Activated CD8-positive, alpha-beta memory T cell treated with anti-CD3 and anti-CD28 coated beads for 48 hours (primary cell): ENCODE results near the gene AKNA.

Experiments
- DNase-seq, 3 experiments: peaks; one replicate each; pipeline ENCODE4 v3.0.0-alpha.2; 2020; ENCODE audit warnings: low read depth in 2 of 3, low spot score in 2 of 3

AKNA gene

GRCh38 chr9:114288193-114289091 is 99.3 kb downstream of the AKNA start:
- no peak for DNase-seq

- no peak for DNase-seq
Measured at GRCh38 chr9:114287763-114288192, 100.0 kb downstream of the AKNA start.

GRCh38 chr9:114287001-114287762 is 100.6 kb downstream of the AKNA start:
- DNase-seq: no peak

- no peak for DNase-seq
Measured at GRCh38 chr9:114286146-114286679, 101.6 kb downstream of the AKNA start.

GRCh38 chr9:114285166-114285867 is 102.5 kb downstream of the AKNA start:
- no peak for DNase-seq

- no peak for DNase-seq
Measured at GRCh38 chr9:114284316-114285060, 103.3 kb downstream of the AKNA start.
